ENCODE data around the gene PORCN. TPM values are rescaled to one million over a fixed set of nuclear protein-coding genes. Genes with fewer than 3 reads are reported as not detected.

Gene PORCN
- total and polyA plus RNA-seq, 2 of the 13 experiments (the other 11 are each of a cell fraction or from before 2014, with no cell fraction given) = 3.9 to 5.8 TPM

- DNase-seq (ENCODE audit: low spot score) (no peak), ATAC-seq (no peak), FAIRE-seq (no peak)
- Histone ChIP-seq H3K27ac (ENCODE audit: extremely low read length, insufficient read depth, low read length) (no peak overlapping the region), H3K4me1 (ENCODE audit: insufficient read depth, low read length) (peaks cover 9% of the 10 kb centered on the region), H3K36me3 (replicated peaks in 1 of 2; ENCODE audit: control insufficient read depth in 1 of 2, insufficient read depth in 2 of 2, low read length in 2 of 2) (peaks cover under 1 to 3% of the 10 kb centered on the region in 2 experiments; a peak in 2 of 5 replicates), H3K4me3 (replicated peaks in 1 of 3; ENCODE audit: insufficient read depth in 1 of 3, low read depth in 2 of 3, low read length in 3 of 3) (no peak overlapping the region), H2AFZ (ENCODE audit: low read length) (no peak overlapping the region), H3K27me3 (ENCODE audit: control insufficient read depth in 1 of 2, insufficient read depth in 2 of 2, low read length in 2 of 2) (no peaks in the 10 kb centered on the region), H3K4me2 (ENCODE audit: low read depth, low read length) (no peak overlapping the region), H3K9me3 (ENCODE audit: low read length) (no peaks in the 10 kb centered on the region), H4K20me1 (ENCODE audit: insufficient read depth, low read length) (no peaks in the 10 kb centered on the region), H3K9ac (ENCODE audit: insufficient read depth, low read depth, low read length) (no peak overlapping the region), H3K79me2 (ENCODE audit: insufficient read depth, low read length) (no peaks in the 10 kb centered on the region)
- intact Hi-C loops (cut with micrococcal nuclease; ENCODE audit: unreplicated experiment) (loop anchor here (10.0 kb wide), 1 partner anchor 58 kb away; the partner anchor contains the start of genes FTSJ1 and SLC38A5), in situ Hi-C loops (cut with HindIII; ENCODE audit: extremely low pct_ligation_motif_present, low pct_unique_long_range_greater_than_20kb) (no loop called here)
- POLR2A ChIA-PET = no interaction called here
- CTCF ChIA-PET (ENCODE audit: low intra/inter-chr PET ratio, low total read pairs) = no interaction called here
- 97% methylated on average over 3 of the region's 3 CpGs for WGBS (ENCODE audit: low lambda C conversion rate)
- no TSS peak for BruUV-seq (replicated peaks)
- TF ChIP-seq TCF12 (IDR thresholded peaks at IDR 0.05) (no peak), TCF12 (CRISPR knock-in tag; IDR thresholded peaks at IDR 0.05) (no peak), PREB (CRISPR knock-in tag; IDR thresholded peaks at IDR 0.05) (no peak), ZNF17 (CRISPR knock-in tag; IDR thresholded peaks at IDR 0.05) (no peak), KMT2B (CRISPR knock-in tag; IDR thresholded peaks at IDR 0.05) (no peak), IRF2 (CRISPR knock-in tag; IDR thresholded peaks at IDR 0.05) (no peak), EED (CRISPR knock-in tag; IDR thresholded peaks at IDR 0.05) (no peak), ZSCAN12 (CRISPR knock-in tag; IDR thresholded peaks at IDR 0.05) (no peak), ZNF318 (CRISPR knock-in tag; IDR thresholded peaks at IDR 0.05) (no peak), SATB2 (CRISPR knock-in tag; IDR thresholded peaks at IDR 0.05) (no peak), DMAP1 (CRISPR knock-in tag; IDR thresholded peaks at IDR 0.05) (no peak), TP53 (CRISPR knock-in tag; conservative IDR thresholded peaks at IDR 0.05) (no peak)
- TF ChIP-seq, protein P1, sequence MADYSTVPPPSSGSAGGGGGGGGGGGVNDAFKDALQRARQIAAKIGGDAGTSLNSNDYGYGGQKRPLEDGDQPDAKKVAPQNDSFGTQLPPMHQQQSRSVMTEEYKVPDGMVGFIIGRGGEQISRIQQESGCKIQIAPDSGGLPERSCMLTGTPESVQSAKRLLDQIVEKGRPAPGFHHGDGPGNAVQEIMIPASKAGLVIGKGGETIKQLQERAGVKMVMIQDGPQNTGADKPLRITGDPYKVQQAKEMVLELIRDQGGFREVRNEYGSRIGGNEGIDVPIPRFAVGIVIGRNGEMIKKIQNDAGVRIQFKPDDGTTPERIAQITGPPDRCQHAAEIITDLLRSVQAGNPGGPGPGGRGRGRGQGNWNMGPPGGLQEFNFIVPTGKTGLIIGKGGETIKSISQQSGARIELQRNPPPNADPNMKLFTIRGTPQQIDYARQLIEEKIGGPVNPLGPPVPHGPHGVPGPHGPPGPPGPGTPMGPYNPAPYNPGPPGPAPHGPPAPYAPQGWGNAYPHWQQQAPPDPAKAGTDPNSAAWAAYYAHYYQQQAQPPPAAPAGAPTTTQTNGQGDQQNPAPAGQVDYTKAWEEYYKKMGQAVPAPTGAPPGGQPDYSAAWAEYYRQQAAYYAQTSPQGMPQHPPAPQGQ (CRISPR knock-in tag; IDR thresholded peaks at IDR 0.05; ENCODE audit: borderline replicate concordance) = no peak
- TF ChIP-seq, protein P2, sequence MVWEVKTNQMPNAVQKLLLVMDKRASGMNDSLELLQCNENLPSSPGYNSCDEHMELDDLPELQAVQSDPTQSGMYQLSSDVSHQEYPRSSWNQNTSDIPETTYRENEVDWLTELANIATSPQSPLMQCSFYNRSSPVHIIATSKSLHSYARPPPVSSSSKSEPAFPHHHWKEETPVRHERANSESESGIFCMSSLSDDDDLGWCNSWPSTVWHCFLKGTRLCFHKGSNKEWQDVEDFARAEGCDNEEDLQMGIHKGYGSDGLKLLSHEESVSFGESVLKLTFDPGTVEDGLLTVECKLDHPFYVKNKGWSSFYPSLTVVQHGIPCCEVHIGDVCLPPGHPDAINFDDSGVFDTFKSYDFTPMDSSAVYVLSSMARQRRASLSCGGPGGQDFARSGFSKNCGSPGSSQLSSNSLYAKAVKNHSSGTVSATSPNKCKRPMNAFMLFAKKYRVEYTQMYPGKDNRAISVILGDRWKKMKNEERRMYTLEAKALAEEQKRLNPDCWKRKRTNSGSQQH (CRISPR knock-in tag; IDR thresholded peaks at IDR 0.05; ENCODE audit: low read depth) = no peak
Observed at GRCh38 chrX:48533165-48533564, 24.4 kb downstream of the PORCN start.

Data from HepG2 (cell line).